ENCODE data around the gene FLNB. TPM values are rescaled to one million over a fixed set of nuclear protein-coding genes. Genes with fewer than 3 reads are reported as not detected.

The FLNB gene
- total and polyA plus RNA-seq, 8 donors = 80.1 to 126 (median 93.3) TPM

DNA sequence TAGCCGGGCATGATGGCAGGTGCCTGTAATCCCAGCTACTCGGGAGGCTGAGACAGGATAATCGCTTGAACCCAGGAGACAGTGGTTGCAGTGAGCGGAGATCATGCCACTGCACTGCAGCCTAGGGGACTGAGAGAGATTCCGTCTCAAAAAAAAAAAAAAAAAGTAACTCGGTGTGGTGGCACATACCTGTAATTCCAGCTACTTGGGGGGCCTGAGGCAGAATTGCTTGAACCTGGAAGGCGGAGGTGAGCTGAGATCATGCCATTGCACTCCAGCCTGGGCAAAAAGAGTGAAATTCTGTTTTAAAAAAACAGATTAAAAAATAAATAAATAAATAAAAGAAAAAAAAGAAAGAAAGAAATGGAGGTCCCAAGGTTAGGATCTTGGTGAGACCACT is 6.2 kb upstream of the FLNB start:
- intact Hi-C loops (cut with DNase I) = loop anchor here in 1 of 2 donors (10.0 kb wide), 1 partner anchor 303 kb away; the partner anchor contains the start of genes HTD2 and RPP14
- Histone ChIP-seq H3K36me3 (no peaks in the 10 kb centered on the region), H3K9me3 (no peaks in the 10 kb centered on the region), H3K4me3 (no peak overlapping the region), H3K4me1 (peaks cover 0 to 7% of the 10 kb centered on the region in 2 donors), H3K27ac (no peak overlapping the region), H3K27me3 (no peaks in the 10 kb centered on the region)
- no peak for ATAC-seq
- TF ChIP-seq, protein P1, sequence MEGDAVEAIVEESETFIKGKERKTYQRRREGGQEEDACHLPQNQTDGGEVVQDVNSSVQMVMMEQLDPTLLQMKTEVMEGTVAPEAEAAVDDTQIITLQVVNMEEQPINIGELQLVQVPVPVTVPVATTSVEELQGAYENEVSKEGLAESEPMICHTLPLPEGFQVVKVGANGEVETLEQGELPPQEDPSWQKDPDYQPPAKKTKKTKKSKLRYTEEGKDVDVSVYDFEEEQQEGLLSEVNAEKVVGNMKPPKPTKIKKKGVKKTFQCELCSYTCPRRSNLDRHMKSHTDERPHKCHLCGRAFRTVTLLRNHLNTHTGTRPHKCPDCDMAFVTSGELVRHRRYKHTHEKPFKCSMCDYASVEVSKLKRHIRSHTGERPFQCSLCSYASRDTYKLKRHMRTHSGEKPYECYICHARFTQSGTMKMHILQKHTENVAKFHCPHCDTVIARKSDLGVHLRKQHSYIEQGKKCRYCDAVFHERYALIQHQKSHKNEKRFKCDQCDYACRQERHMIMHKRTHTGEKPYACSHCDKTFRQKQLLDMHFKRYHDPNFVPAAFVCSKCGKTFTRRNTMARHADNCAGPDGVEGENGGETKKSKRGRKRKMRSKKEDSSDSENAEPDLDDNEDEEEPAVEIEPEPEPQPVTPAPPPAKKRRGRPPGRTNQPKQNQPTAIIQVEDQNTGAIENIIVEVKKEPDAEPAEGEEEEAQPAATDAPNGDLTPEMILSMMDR (IDR thresholded peaks at IDR 0.05) = no peak
- no peak for DNase-seq

DNA sequence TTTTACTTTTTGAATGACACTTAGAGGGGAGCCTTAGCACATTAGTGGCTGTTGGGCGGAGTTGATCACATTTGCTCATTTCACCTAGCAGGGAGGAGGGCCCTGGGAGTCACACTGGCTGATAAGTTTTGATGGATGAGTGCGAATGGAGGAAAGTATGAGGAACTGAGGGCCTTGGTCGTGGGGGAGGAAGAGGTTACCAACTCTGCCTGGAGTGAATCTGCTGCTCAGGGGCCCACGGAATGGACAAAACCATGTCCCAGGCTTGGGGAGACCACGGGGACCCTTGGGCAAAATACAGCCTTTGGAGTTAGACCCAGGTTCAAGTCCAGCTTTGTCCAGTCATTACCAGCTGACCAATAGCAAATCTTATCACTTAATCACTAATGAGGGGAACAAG is 5.1 kb upstream of the FLNB start:
- H3K27me3 ChIP-seq = no peaks in the 10 kb centered on the region
- peaks cover 0 to 12% of the 10 kb centered on the region in 2 donors for H3K4me1 ChIP-seq
- ATAC-seq (no peak), DNase-seq (no peak)
- H3K36me3 ChIP-seq = no peaks in the 10 kb centered on the region
- TF ChIP-seq, protein P1 (IDR thresholded peaks at IDR 0.05) = no peak
- no peak overlapping the region for H3K27ac ChIP-seq
- H3K9me3 ChIP-seq = no peaks in the 10 kb centered on the region
- no peak overlapping the region for H3K4me3 ChIP-seq
- intact Hi-C loops (cut with DNase I) = loop anchor here in 1 of 2 donors (10.0 kb wide), 1 partner anchor 302 kb away; the partner anchor contains the start of genes HTD2 and RPP14

DNA sequence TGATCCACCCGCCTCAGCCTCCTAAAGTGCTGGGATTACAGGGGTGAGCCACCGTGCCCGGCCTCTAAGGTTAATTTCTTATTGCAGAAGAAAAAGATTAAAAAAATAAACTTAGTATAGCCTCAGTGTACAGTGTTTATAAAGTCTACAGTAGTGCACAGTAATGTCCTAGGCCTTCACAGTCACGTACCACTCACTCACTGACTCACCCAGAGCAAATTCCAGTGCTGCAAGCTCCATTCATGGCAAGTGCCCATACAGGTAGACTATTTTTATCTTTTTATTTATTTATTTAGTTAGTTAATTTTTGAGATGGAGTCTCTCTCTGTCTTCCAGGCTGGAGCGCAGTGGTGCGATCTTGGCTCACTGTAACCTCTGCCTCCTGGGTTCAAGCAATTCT is 3.2 kb upstream of the FLNB start:
- Histone ChIP-seq H3K36me3 (no peaks in the 10 kb centered on the region), H3K4me1 (peaks cover 6 to 22% of the 10 kb centered on the region in 2 donors), H3K27me3 (no peaks in the 10 kb centered on the region), H3K9me3 (no peaks in the 10 kb centered on the region), H3K27ac (no peak overlapping the region), H3K4me3 (no peak overlapping the region)
- ATAC-seq (no peak), DNase-seq (no peak)
- TF ChIP-seq, protein P1 (IDR thresholded peaks at IDR 0.05) = no peak
- intact Hi-C loops (cut with DNase I) = loop anchor here in 1 of 2 donors (10.0 kb wide), 1 partner anchor 300 kb away; the partner anchor contains the start of genes HTD2 and RPP14

DNA sequence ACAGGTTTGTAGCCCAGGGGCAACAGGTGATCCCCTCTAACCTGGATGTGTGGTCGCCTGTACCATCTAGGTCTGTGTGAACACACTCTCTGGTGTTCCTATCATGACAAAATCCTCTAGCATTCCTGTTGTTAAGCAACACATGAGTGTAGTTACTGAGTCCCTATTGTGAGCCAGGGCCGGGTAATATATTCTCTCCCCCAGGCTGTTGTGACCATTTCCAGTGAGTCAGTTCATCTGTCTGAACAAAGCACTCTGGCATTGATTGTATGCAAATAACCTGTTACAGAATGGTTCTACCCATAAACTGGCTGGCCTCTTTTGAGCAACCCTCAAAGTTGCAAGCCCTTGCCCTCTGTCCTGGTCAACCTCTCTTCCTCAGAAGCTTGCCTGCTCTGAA is 2.6 kb upstream of the FLNB start:
- DNase-seq (no peak), ATAC-seq (no peak)
- peaks cover 7 to 29% of the 10 kb centered on the region in 2 donors for H3K4me1 ChIP-seq
- H3K27me3 ChIP-seq = no peaks in the 10 kb centered on the region
- H3K36me3 ChIP-seq = no peaks in the 10 kb centered on the region
- TF ChIP-seq, protein P1 (IDR thresholded peaks at IDR 0.05) = no peak
- H3K4me3 ChIP-seq = no peak overlapping the region
- H3K9me3 ChIP-seq = no peaks in the 10 kb centered on the region
- H3K27ac ChIP-seq = no peak overlapping the region
- intact Hi-C loops (cut with DNase I) = loop anchor here in 1 of 2 donors (10.0 kb wide), 1 partner anchor 299 kb away; the partner anchor contains the start of genes HTD2 and RPP14

DNA sequence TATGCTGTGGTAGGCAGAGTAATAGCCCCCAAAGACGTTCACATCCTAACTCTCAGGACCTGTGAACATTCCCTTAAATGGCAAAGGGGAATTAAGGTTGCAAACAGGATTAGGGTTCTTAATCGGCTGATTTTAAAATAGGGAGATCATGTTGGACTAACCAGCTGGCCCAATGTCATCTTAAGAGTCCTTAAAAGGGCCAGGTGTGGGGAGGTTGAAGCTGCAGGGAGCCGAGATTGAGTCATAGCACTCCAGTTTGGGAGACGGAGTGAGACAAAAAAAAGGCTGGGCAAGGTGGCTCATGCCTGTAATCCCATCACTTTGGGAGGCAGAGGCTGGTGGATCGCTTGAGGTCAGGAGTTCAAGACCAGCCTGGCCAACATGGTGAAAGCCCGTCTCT is 1.6 kb upstream of the FLNB start:
- Histone ChIP-seq H3K36me3 (no peaks in the 10 kb centered on the region), H3K4me3 (no peak overlapping the region), H3K9me3 (no peaks in the 10 kb centered on the region), H3K4me1 (peaks cover 14 to 38% of the 10 kb centered on the region in 2 donors), H3K27me3 (no peaks in the 10 kb centered on the region), H3K27ac (no peak overlapping the region)
- intact Hi-C loops (cut with DNase I) = loop anchor here in 1 of 2 donors (10.0 kb wide), 1 partner anchor 298 kb away; the partner anchor contains the start of genes HTD2 and RPP14
- DNase-seq (no peak), ATAC-seq (no peak)
- TF ChIP-seq, protein P1 (IDR thresholded peaks at IDR 0.05) = no peak

All from left lung (tissue), 10 donors.